ENCODE data around the gene CYTH4.
"Not testable (repeated sequence)": the region's sequence is repeated elsewhere in the genome, so short reads cannot be mapped to it uniquely, and the experiment has no call there.

Gene CYTH4

GRCh38 chr22:37318364-37319109, 36.2 kb downstream of the CYTH4 start:
- Histone ChIP-seq H3K27me3 (ENCODE audit: insufficient read depth, low read length) (peaks cover 51% of the 10 kb centered on the region), H2AFZ (ENCODE audit: low read depth, low read length) (no peak overlapping the region), H3K4me1 (ENCODE audit: insufficient read depth, low read length) (no peaks in the 10 kb centered on the region), H3K9me3 (ENCODE audit: low read length) (no peaks in the 10 kb centered on the region), H3K4me3 (ENCODE audit: low read length) (no peak overlapping the region), H3K36me3 (ENCODE audit: insufficient read depth, low read length) (no peaks in the 10 kb centered on the region)

GRCh38 chr22:37319469-37319868, 37.2 kb downstream of the CYTH4 start:
- H3K27me3 ChIP-seq (ENCODE audit: insufficient read depth, low read length) = peaks cover 59% of the 10 kb centered on the region
- H3K4me1 ChIP-seq (ENCODE audit: insufficient read depth, low read length) = peaks cover under 1% of the 10 kb centered on the region
- no peak overlapping the region for H3K4me3 ChIP-seq (ENCODE audit: low read length)
- no peak overlapping the region for H2AFZ ChIP-seq (ENCODE audit: low read depth, low read length)
- H3K9me3 ChIP-seq (ENCODE audit: low read length) = no peaks in the 10 kb centered on the region
- H3K36me3 ChIP-seq (ENCODE audit: insufficient read depth, low read length) = no peaks in the 10 kb centered on the region

- H3K4me3 ChIP-seq (ENCODE audit: low read length) = no peak overlapping the region
- H3K4me1 ChIP-seq (ENCODE audit: insufficient read depth, low read length) = peaks cover 3% of the 10 kb centered on the region
- H3K36me3 ChIP-seq (ENCODE audit: insufficient read depth, low read length) = no peaks in the 10 kb centered on the region
- no peaks in the 10 kb centered on the region for H3K9me3 ChIP-seq (ENCODE audit: low read length)
- no peak overlapping the region for H2AFZ ChIP-seq (ENCODE audit: low read depth, low read length)
- H3K27me3 ChIP-seq (ENCODE audit: insufficient read depth, low read length) = peaks cover 68% of the 10 kb centered on the region
Measured at GRCh38 chr22:37320726-37321677, 38.7 kb downstream of the CYTH4 start.

- Histone ChIP-seq H2AFZ (ENCODE audit: low read depth, low read length) (no peak overlapping the region), H3K36me3 (ENCODE audit: insufficient read depth, low read length) (no peaks in the 10 kb centered on the region), H3K9me3 (ENCODE audit: low read length) (no peaks in the 10 kb centered on the region), H3K27me3 (ENCODE audit: insufficient read depth, low read length) (peaks cover 67% of the 10 kb centered on the region), H3K4me1 (ENCODE audit: insufficient read depth, low read length) (peaks cover 7% of the 10 kb centered on the region), H3K4me3 (ENCODE audit: low read length) (no peak overlapping the region)
Measured at GRCh38 chr22:37324340-37325038, 42.2 kb downstream of the CYTH4 start.

GRCh38 chr22:37325039-37325395, 42.7 kb downstream of the CYTH4 start:
- H3K4me3 ChIP-seq (ENCODE audit: low read length) = no peak overlapping the region
- no peaks in the 10 kb centered on the region for H3K9me3 ChIP-seq (ENCODE audit: low read length)

GRCh38 chr22:37326726-37327125, 44.4 kb downstream of the CYTH4 start:
- Histone ChIP-seq H3K9me3 (ENCODE audit: low read length) (no peaks in the 10 kb centered on the region), H3K27me3 (ENCODE audit: insufficient read depth, low read length) (peaks cover 57% of the 10 kb centered on the region), H3K4me1 (ENCODE audit: insufficient read depth, low read length) (peaks cover 14% of the 10 kb centered on the region), H3K4me3 (ENCODE audit: low read length) (no peak overlapping the region), H3K36me3 (ENCODE audit: insufficient read depth, low read length) (no peaks in the 10 kb centered on the region), H2AFZ (ENCODE audit: low read depth, low read length) (no peak overlapping the region)

More at GRCh38 chr22:37325039-37325395, 42.7 kb downstream of the CYTH4 start:
- no peak overlapping the region for H2AFZ ChIP-seq (ENCODE audit: low read depth, low read length)
- H3K27me3 ChIP-seq (ENCODE audit: insufficient read depth, low read length) = peaks cover 61% of the 10 kb centered on the region
- H3K4me1 ChIP-seq (ENCODE audit: insufficient read depth, low read length) = peaks cover 10% of the 10 kb centered on the region
- no peaks in the 10 kb centered on the region for H3K36me3 ChIP-seq (ENCODE audit: insufficient read depth, low read length)

GRCh38 chr22:37328017-37328416, 45.7 kb downstream of the CYTH4 start:
- peaks cover 59% of the 10 kb centered on the region for H3K27me3 ChIP-seq (ENCODE audit: insufficient read depth, low read length)

GRCh38 chr22:37328538-37329237, 46.4 kb downstream of the CYTH4 start:
- H2AFZ ChIP-seq (ENCODE audit: low read depth, low read length); H3K36me3 ChIP-seq (ENCODE audit: insufficient read depth, low read length); H3K4me3 ChIP-seq (ENCODE audit: low read length); H3K9me3 ChIP-seq (ENCODE audit: low read length): not testable (repeated sequence)
- Histone ChIP-seq H3K4me1 (ENCODE audit: insufficient read depth, low read length) (peaks cover 14% of the 10 kb centered on the region), H3K27me3 (ENCODE audit: insufficient read depth, low read length) (peaks cover 56% of the 10 kb centered on the region)

More at GRCh38 chr22:37328017-37328416, 45.7 kb downstream of the CYTH4 start:
- Histone ChIP-seq H3K36me3 (ENCODE audit: insufficient read depth, low read length) (no peaks in the 10 kb centered on the region), H3K4me1 (ENCODE audit: insufficient read depth, low read length) (peaks cover 14% of the 10 kb centered on the region), H2AFZ (ENCODE audit: low read depth, low read length) (no peak overlapping the region), H3K9me3 (ENCODE audit: low read length) (no peaks in the 10 kb centered on the region), H3K4me3 (ENCODE audit: low read length) (no peak overlapping the region)

GRCh38 chr22:37329238-37330140, 47.2 kb downstream of the CYTH4 start:
- Histone ChIP-seq H3K4me1 (ENCODE audit: insufficient read depth, low read length) (peaks cover 13% of the 10 kb centered on the region), H3K27me3 (ENCODE audit: insufficient read depth, low read length) (peaks cover 56% of the 10 kb centered on the region), H3K36me3 (ENCODE audit: insufficient read depth, low read length) (no peaks in the 10 kb centered on the region), H2AFZ (ENCODE audit: low read depth, low read length) (no peak overlapping the region), H3K9me3 (ENCODE audit: low read length) (no peaks in the 10 kb centered on the region), H3K4me3 (ENCODE audit: low read length) (no peak overlapping the region)

DNA sequence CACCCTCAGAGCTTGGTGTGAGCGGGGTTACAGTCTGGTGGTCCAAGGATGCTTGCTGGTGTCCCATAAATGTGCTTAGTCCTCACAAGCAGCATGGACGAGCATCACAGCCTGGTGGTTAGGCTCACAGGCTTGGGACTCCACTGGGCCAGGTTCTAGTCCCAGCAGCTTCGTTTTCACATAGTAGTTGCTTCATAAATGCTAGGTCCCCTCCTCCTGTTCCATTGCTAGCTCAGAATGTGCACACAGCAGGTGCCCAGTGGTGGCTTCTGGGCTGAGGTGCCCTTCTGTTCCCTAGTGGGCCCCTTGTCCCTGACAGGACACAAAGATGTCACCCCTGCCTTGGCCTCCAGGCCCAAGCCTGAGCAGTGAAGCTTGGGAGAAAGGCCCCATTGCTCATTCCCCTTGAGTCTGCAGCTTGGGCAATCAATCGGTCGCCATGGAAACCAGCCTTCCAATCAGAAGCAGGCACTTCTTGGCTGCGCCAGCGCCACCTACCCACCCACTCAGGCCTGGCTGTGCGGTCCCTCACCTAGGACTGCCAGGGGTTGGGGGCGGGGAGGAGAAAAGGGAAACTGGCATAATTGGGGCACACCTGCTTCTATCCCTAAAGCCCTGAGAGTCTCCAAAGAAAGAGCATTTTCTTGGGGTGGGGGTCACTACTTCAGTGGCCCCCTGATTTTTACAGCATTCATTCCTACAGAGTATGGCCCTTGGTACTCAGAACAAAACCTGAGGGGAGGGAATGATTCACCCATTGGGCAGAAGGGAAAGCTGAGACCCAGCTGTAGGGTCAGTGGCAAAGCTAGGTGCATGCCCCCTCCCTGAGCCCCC, 48.1 kb downstream of the CYTH4 start:
- Histone ChIP-seq H2AFZ (ENCODE audit: low read depth, low read length) (no peak overlapping the region), H3K27me3 (ENCODE audit: insufficient read depth, low read length) (peaks cover 58% of the 10 kb centered on the region), H3K4me1 (ENCODE audit: insufficient read depth, low read length) (peaks cover 11% of the 10 kb centered on the region), H3K4me3 (ENCODE audit: low read length) (no peak overlapping the region), H3K9me3 (ENCODE audit: low read length) (no peaks in the 10 kb centered on the region), H3K36me3 (ENCODE audit: insufficient read depth, low read length) (no peaks in the 10 kb centered on the region)

- Histone ChIP-seq H3K4me1 (ENCODE audit: insufficient read depth, low read length) (peaks cover 11% of the 10 kb centered on the region), H3K27me3 (ENCODE audit: insufficient read depth, low read length) (peaks cover 62% of the 10 kb centered on the region), H3K36me3 (ENCODE audit: insufficient read depth, low read length) (no peaks in the 10 kb centered on the region), H2AFZ (ENCODE audit: low read depth, low read length) (no peak overlapping the region), H3K9me3 (ENCODE audit: low read length) (no peaks in the 10 kb centered on the region), H3K4me3 (ENCODE audit: low read length) (no peak overlapping the region)
Measured at GRCh38 chr22:37331034-37331428, 48.7 kb downstream of the CYTH4 start.

All from neuron (in vitro differentiated cells).